ENCODE data around the gene GM2A.

Gene GM2A

DNA sequence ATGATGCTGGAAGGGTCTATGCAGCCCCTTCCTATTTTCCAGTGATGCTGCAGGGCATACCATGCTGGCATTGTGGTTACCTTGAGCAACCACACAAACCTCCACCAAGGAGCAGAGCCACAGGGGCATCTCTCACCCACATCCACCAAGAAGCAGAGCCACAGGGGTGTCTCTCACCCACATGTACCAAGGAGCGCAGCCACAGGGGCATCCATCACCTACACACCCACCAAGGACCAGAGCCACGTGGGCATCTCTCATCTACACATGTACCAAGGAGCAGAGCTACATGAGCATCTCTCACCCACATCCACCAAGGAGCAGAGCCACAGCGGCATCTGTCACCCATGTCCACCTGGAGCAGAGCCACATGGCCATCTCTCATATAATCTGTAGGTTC lies 8.8 kb upstream of the GM2A start:
- no peak for DNase-seq (ENCODE audit: extremely low spot score)
- TF ChIP-seq, protein P1, sequence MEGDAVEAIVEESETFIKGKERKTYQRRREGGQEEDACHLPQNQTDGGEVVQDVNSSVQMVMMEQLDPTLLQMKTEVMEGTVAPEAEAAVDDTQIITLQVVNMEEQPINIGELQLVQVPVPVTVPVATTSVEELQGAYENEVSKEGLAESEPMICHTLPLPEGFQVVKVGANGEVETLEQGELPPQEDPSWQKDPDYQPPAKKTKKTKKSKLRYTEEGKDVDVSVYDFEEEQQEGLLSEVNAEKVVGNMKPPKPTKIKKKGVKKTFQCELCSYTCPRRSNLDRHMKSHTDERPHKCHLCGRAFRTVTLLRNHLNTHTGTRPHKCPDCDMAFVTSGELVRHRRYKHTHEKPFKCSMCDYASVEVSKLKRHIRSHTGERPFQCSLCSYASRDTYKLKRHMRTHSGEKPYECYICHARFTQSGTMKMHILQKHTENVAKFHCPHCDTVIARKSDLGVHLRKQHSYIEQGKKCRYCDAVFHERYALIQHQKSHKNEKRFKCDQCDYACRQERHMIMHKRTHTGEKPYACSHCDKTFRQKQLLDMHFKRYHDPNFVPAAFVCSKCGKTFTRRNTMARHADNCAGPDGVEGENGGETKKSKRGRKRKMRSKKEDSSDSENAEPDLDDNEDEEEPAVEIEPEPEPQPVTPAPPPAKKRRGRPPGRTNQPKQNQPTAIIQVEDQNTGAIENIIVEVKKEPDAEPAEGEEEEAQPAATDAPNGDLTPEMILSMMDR (IDR thresholded peaks at IDR 0.05; ENCODE audit: control extremely low read depth, extremely low read depth, low read depth, missing control alignments): no peak
- CTCF ChIA-PET: no interaction called here
- POLR2A ChIA-PET: no interaction called here

DNA sequence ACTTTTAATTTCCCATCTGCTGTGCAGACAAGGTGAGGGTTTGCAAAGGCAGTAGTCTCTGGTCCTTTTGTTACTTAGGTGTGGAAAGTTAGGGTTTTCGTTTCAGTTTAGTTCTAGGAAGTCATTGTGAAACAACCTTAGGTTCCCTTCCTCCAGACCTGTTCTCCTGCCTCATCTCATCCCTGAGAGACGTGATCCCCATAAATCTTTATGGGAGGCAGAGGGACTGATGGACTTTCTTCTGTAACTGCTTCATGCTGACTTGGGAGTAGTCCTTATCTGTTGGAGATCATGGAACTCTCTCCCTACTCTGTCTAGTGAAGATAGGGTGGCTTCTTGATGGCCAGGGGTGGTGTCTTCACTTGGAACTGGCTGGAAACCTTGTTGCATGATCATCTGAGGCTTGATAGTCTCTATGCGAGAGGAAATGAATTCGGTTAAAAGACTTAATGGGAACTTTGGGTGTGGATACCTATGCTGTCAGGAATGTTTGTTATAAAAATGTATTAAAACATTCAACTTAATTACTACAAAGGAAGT lies 7.2 kb upstream of the GM2A start:
- TF ChIP-seq, protein P1 (IDR thresholded peaks at IDR 0.05; ENCODE audit: control extremely low read depth, extremely low read depth, low read depth, missing control alignments): no peak
- CTCF ChIA-PET: no interaction called here
- POLR2A ChIA-PET: no interaction called here
- DNase-seq (ENCODE audit: extremely low spot score): no peak

DNA sequence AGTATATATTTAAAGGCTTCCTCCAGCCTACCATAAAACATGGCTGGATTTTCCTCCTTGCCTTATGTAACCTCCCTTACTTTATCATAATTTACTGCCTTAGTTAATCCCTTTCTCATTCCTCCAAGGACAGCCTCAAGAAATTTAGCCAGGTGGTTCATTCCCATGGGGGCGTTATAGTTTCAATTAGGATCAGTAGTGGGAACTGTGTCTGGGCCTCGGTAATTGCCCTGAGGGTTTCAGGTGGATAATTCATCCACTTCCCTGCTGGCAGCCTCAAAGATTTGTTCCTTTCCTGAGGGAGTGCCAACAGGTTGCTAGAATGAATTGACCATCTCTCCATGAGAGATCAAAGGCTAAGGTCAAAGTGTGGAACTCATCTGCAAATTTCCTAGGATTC lies 4.3 kb upstream of the GM2A start:
- TF ChIP-seq, protein P1 (IDR thresholded peaks at IDR 0.05; ENCODE audit: control extremely low read depth, extremely low read depth, low read depth, missing control alignments): no peak
- ChIA-PET CTCF (interaction anchor here (2.5 kb wide), 1 partner anchor 14 kb away, joined by 7 read pairs; no protein-coding TSS in a partner anchor), POLR2A (no interaction called here)
- no peak for DNase-seq (ENCODE audit: extremely low spot score)

DNA sequence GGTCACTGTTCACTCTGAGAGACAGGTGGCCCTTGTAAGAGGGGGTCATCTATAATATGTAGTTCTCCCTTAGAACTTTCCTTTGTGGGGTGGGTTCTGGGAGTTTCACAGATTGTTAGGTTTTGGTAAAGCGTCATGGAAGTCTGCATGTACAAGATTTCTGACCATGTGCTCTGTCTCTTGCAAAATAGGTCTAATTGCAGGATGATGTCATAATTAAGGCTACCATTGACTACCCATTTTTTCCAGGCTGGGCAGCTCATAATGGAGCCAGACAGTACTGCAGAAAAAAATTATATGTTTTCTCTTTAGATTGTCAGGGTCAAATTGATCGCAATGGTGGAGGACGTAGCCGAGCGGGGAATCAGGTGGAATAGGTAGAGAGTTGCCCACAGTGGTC lies 3.7 kb upstream of the GM2A start:
- ChIA-PET POLR2A (no interaction called here), CTCF (interaction anchor here (1.8 to 2.5 kb wide), 3 partner anchors 8 to 14 kb away, joined by 4 to 8 read pairs (median 7); no protein-coding TSS in a partner anchor)
- TF ChIP-seq, protein P1 (IDR thresholded peaks at IDR 0.05; ENCODE audit: control extremely low read depth, extremely low read depth, low read depth, missing control alignments): no peak
- no peak for DNase-seq (ENCODE audit: extremely low spot score)

DNA sequence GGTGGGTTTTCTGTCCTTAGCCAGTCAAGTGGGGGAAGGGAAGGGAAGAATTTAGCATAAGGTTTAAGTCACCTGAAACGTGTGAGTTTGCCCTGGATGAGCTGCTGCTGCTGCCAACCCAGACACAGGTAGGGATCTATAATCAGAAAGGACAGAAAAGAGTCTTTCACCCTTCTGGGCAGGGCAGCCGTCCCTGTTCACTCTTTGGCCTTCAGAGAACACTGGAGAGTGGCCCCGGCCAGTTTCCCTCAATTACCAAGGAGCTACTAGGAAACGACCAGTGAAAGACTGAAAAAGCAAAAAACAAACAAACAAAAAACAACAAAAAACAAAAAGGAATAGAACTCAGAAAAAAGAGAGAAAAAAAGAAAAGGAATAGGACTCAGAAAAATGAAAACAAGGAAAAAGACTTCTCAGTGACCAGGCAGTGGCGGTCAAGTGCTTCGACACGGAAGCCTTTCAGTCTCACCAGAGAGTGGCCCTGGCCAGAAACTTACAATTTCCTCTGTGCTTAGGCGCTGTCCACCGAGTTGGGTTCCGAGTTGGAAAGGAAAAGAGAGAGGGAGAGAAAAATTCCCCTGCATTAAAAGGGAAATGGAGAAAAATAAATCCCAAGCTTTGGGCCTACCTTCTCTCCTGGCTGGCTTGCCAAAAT lies 2.5 kb upstream of the GM2A start:
- TF ChIP-seq, protein P1 (IDR thresholded peaks at IDR 0.05; ENCODE audit: control extremely low read depth, extremely low read depth, low read depth, missing control alignments): no peak
- no peak for DNase-seq (ENCODE audit: extremely low spot score)
- ChIA-PET CTCF (interaction anchor here (1.8 to 2.7 kb wide), 4 partner anchors 9 to 38 kb away, joined by 4 to 9 read pairs (median 8); no protein-coding TSS in a partner anchor), POLR2A (no interaction called here)

DNA sequence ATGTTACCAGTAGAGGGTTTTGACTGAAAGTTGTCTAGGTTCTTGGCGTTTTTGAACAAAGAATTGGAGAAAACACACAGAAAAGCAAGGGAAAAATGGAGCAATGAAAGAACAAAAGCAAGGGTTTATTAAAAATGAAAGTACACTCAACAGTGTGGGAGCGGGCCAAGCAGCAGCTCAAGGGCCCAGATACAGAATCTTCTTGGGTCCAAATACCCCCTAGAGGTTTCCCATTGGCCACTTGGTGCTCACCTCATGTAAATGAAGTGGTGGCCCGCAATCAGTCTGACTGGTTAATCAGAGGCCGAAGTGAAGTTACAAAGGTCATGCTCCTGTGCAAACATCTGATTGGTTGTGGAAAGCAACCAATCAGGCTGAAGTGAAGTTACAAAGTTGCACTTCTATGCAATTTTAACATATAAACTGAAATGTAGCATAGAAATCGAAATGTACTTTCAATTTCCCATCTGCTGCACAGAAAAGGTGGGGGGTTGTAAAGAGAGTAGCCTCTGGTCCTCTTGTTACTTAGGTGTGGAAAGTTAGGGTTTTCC lies 1.9 kb upstream of the GM2A start:
- CTCF ChIA-PET: interaction anchor here (1.8 to 3.1 kb wide), 7 partner anchors 9 to 125 kb away, joined by 4 to 21 read pairs (median 8); partner anchors contain the start of gene CCDC69
- TF ChIP-seq, protein P1 (IDR thresholded peaks at IDR 0.05; ENCODE audit: control extremely low read depth, extremely low read depth, low read depth, missing control alignments): no peak
- DNase-seq (ENCODE audit: extremely low spot score): no peak
- POLR2A ChIA-PET: no interaction called here
